ENCODE results near the gene BMP10. TPM values are rescaled to one million over a fixed set of nuclear protein-coding genes. Genes with fewer than 3 reads are reported as not detected.

BMP10 gene
- total and polyA plus RNA-seq, 2 of the 8 experiments (the other 6 are each of a cell fraction or from before 2014, with no cell fraction given): not detected

DNA sequence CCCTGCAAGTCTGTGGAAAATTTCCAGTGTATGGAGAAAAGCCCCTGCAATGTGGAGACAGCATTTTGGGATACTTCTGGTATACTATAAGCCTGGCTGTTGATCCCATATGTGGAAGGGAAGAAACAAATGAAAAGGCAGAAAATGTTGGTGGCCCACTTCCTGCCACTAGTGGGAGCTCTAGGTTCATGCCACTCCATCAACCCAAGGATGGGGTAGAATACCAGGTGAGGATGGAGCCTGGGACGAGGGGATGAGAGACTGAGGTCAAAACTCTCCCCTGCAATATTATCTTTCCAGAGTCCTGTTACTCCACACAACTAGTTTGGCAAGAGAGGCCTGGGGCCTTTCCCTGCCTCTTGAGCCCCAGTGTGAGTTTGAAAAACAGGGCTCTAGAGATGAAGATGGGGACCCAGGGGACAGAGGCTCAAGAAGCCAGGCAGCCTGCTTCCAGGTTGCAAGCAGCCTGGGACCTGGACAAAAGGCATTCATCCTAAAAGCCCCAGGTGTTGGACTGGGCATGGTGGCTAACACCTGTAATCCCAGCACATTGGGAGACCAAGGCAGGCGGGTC lies 31.9 kb downstream of the BMP10 start (continued):
- no peak for TF ChIP-seq CTBP2 (IDR thresholded peaks at IDR 0.05; ENCODE audit: borderline replicate concordance, insufficient read depth, insufficient read length, low read length)
